Subcutaneous abdominal adipose tissue (tissue), 5 donors: ENCODE results near the gene FZD7.

ENCODE experiments used
- H3K27ac ChIP-seq: one replicate; pipeline ENCODE4 v1.7.0; 2013; ENCODE audit warnings: low read depth, mild to moderate bottlenecking, inconsistent platforms, low read length, moderate library complexity
- H3K27me3 ChIP-seq, 5 donors: one replicate each; pipeline ENCODE4 v1.7.0; 2013; ENCODE audit warnings: low read length in 5 of 5, inconsistent platforms in 1 of 5; ENCODE audit not compliant: control insufficient read depth in 5 of 5, insufficient read depth in 4 of 5
- H3K36me3 ChIP-seq, 5 donors: one replicate each; pipeline ENCODE4 v1.7.0; 2013; ENCODE audit warnings: low read length in 5 of 5; ENCODE audit not compliant: control insufficient read depth in 5 of 5, insufficient read depth in 5 of 5
- H3K4me1 ChIP-seq, 5 donors: one replicate each; pipeline ENCODE4 v1.7.0; 2013; ENCODE audit warnings: low read length in 5 of 5, mild to moderate bottlenecking in 3 of 5, moderate library complexity in 1 of 5; ENCODE audit not compliant: control insufficient read depth in 5 of 5, insufficient read depth in 5 of 5
- H3K4me3 ChIP-seq, 5 donors: one replicate each; pipeline ENCODE4 v1.7.0; 2013; ENCODE audit warnings: low read length in 5 of 5, low read depth in 1 of 5
- H3K9ac ChIP-seq, 5 donors: one replicate each; pipeline ENCODE4 v1.7.0; 2013; ENCODE audit warnings: low read length in 5 of 5, mild to moderate bottlenecking in 4 of 5, moderate library complexity in 3 of 5
- H3K9me3 ChIP-seq, 5 donors: one replicate each; pipeline ENCODE4 v1.7.0; 2013; ENCODE audit warnings: low read length in 5 of 5; ENCODE audit not compliant: control insufficient read depth in 5 of 5
- donor health status: healthy.
- donor health status: healthy.
- donor health status: healthy.
- donor health status: healthy.
- donor health status: healthy.

Gene FZD7

DNA sequence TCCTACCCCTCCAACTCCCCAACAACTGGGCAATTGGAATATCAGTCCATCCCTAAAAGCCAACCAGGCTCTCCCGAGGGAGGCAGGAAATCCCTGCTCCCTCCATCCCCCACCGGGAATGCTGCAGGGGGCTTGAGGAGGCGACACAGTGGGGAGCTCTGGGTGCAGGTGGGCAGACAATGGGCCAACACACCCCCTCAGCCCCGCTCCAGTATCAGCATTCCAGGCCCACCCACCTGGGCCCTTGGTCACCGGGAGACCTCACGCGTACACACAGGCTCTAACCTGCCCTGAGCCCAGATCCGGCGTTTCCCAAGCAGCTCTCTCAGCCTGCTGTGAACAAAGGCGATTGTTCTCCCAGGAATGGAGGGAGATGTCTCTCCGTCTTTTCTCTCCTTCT, 37.6 kb upstream of the FZD7 start:
- H3K9me3 ChIP-seq: no peaks in the 10 kb centered on the region
- H3K27me3 ChIP-seq: peaks cover 0 to 3% (median 3%) of the 10 kb centered on the region in 5 donors
- no peak overlapping the region for H3K9ac ChIP-seq
- H3K27ac ChIP-seq: no peak overlapping the region
- no peak overlapping the region for H3K4me3 ChIP-seq
- no peaks in the 10 kb centered on the region for H3K4me1 ChIP-seq
- H3K36me3 ChIP-seq: no peaks in the 10 kb centered on the region

DNA sequence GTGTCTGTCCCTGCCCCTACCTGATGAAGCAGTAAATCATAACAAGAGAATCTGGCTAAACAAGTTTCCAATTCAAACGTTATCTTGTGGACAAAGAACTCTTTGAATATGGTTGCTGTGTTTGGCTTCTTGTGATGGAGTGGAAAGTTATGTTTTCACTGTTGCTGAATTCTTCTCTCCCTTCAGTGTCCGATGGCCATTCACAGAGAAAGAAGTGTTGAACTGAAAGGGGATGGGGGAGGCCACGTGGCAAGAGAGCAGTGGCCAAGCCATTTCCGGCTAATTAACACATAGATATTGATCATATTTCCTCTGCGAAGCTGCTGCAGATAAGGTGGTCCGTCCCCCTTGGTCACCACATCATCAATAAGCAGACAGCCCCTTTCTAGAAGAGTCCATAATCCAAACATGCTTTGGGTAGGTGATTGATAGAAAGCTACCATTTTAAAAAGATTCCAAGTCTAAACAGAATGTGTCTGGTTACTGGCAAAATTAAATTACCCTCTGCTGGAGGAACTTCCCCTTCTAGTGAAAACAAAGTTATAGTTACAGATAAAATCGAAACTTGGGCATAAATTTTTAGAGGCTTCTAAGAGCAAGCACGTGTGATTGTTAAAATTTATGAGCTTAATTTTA, 36.9 kb upstream of the FZD7 start:
- no peak overlapping the region for H3K4me3 ChIP-seq

DNA sequence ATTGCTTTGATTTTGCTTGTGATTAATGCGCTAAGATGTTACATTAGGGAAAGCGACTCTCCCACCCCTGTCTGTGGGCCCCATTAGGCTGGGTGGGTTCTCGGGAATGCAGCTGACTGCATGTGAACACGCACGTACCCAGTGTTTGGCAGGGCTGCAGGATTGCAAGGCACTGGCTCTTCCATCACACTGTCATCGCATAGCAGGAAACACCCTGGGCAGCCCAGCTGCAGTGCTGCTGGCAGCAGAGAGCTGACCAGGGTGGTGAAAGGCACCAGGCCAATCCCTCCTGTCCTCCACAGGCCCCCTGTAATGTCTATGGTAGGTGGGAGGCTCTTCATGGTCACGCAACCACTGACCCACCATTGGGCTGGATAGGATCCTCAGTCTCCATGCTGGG, 34.4 kb upstream of the FZD7 start:
- H3K27ac ChIP-seq: no peak overlapping the region
- peaks cover 0 to 3% (median 3%) of the 10 kb centered on the region in 5 donors for H3K27me3 ChIP-seq
- H3K4me1 ChIP-seq: no peaks in the 10 kb centered on the region
- no peak overlapping the region for H3K9ac ChIP-seq
- no peaks in the 10 kb centered on the region for H3K36me3 ChIP-seq
- H3K4me3 ChIP-seq: no peak overlapping the region
- H3K9me3 ChIP-seq: no peaks in the 10 kb centered on the region

More for the DNA sequence above, 36.9 kb upstream of the FZD7 start:
- Histone ChIP-seq H3K9ac (no peak overlapping the region), H3K27me3 (peaks cover 0 to 3% (median 3%) of the 10 kb centered on the region in 5 donors), H3K9me3 (no peaks in the 10 kb centered on the region), H3K27ac (no peak overlapping the region), H3K36me3 (no peaks in the 10 kb centered on the region), H3K4me1 (no peaks in the 10 kb centered on the region)

DNA sequence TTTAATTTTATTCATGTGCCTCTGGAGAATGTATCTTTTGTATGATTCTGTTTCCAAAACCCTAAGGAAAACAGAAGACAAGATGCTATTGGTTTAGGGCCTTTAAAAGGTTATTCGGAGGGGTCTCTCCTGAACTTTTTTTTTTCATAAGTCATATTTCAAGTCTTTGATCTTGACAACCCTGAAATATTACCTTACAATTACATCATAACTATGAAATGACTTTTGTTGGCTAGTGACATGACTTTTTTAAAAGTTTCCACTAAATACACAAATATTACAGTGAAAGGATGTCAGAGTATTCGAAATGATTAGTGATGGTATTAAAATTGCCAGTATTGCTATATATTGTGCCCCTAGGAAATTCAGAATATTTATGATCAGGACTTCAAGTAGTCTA, 31.8 kb upstream of the FZD7 start:
- H3K27ac ChIP-seq: no peak overlapping the region
- no peak overlapping the region for H3K4me3 ChIP-seq
- H3K27me3 ChIP-seq: peaks cover 0 to 3% (median 0%) of the 10 kb centered on the region in 5 donors
- H3K9ac ChIP-seq: no peak overlapping the region
- H3K36me3 ChIP-seq: no peaks in the 10 kb centered on the region
- no peaks in the 10 kb centered on the region for H3K9me3 ChIP-seq
- peaks cover 0 to under 1% (median 0%) of the 10 kb centered on the region in 5 donors for H3K4me1 ChIP-seq

DNA sequence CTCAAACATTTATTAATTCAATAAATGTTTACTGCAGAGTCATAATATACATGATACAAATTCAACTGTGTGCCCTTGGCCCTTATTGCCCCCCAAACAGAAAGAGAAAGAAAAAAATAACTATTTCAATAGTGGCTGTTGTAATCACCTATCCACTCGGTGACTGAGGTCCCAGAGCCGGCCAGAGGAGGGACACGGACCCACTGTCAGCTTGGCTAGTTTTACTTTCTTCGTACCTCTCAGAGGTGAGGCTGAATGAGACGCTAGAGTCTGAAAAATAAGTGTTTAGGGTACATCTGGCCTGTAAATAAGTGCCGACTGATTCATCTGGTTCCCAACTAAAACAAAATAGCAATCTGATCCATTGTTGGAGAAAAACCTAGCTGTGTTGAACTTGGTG, 31.3 kb upstream of the FZD7 start:
- Histone ChIP-seq H3K9ac (no peak overlapping the region), H3K9me3 (no peaks in the 10 kb centered on the region), H3K4me3 (no peak overlapping the region), H3K36me3 (no peaks in the 10 kb centered on the region), H3K4me1 (peaks cover 0 to 6% (median 5%) of the 10 kb centered on the region in 5 donors), H3K27me3 (peaks cover 0 to 3% (median 0%) of the 10 kb centered on the region in 5 donors), H3K27ac (no peak overlapping the region)

DNA sequence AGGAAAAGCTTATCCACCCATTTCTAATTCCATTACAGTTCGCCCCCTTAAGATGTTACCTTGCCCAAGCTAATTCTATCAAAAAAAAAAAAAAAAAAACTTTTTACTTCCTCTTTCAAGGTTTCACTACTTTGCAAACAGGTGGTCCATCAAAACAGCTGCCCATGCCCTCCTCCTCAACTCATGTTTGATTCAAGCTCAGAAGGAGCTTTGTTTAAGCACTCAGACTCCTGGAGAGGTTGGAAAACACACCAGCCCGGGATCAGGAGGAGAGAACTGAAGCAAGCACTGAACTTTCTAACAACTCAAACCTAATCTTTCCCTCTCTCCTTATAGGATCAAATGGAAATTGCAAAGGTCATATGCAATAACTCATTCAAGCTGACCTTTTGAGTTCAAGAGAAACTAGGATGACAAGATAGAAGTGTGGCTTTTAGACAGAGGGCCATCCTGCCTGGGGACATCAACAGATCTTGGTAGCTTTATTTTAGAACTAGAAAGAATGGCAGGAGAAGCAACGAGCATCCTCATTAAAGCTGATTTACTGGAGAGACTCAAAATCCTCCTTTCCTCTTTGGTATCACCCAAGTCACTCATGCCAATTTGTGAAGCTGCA, 28.3 kb upstream of the FZD7 start:
- Histone ChIP-seq H3K9ac (no peak overlapping the region), H3K36me3 (no peaks in the 10 kb centered on the region), H3K9me3 (no peaks in the 10 kb centered on the region), H3K27ac (no peak overlapping the region), H3K4me3 (no peak overlapping the region), H3K27me3 (peaks cover 0 to 2% (median 0%) of the 10 kb centered on the region in 5 donors), H3K4me1 (peaks cover 0 to 16% (median 11%) of the 10 kb centered on the region in 5 donors)

DNA sequence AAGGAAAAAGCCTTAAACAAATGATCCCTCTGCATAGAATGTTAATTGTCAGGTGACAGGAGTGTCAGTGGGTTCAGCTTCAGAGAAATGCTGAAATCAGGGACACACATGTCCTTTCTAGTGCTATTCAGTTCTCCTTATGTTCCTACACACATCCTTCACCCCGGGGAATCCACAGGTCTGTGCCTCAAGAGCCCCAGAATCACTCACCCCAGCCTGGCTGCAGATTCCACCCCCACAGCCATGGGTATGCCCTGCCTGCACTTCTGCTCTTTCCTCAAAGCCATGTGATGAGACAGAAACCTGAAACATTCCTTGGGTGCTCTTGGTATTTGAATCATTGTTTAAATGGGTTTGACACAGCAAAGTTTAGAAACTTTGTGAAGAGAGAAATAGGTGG, 27.4 kb upstream of the FZD7 start:
- no peaks in the 10 kb centered on the region for H3K9me3 ChIP-seq
- H3K27me3 ChIP-seq: peaks cover 0 to 6% (median 4%) of the 10 kb centered on the region in 5 donors
- no peak overlapping the region for H3K9ac ChIP-seq
- H3K4me1 ChIP-seq: peaks cover 0 to 16% (median 11%) of the 10 kb centered on the region in 5 donors
- no peak overlapping the region for H3K27ac ChIP-seq
- no peak overlapping the region for H3K4me3 ChIP-seq
- H3K36me3 ChIP-seq: no peaks in the 10 kb centered on the region

DNA sequence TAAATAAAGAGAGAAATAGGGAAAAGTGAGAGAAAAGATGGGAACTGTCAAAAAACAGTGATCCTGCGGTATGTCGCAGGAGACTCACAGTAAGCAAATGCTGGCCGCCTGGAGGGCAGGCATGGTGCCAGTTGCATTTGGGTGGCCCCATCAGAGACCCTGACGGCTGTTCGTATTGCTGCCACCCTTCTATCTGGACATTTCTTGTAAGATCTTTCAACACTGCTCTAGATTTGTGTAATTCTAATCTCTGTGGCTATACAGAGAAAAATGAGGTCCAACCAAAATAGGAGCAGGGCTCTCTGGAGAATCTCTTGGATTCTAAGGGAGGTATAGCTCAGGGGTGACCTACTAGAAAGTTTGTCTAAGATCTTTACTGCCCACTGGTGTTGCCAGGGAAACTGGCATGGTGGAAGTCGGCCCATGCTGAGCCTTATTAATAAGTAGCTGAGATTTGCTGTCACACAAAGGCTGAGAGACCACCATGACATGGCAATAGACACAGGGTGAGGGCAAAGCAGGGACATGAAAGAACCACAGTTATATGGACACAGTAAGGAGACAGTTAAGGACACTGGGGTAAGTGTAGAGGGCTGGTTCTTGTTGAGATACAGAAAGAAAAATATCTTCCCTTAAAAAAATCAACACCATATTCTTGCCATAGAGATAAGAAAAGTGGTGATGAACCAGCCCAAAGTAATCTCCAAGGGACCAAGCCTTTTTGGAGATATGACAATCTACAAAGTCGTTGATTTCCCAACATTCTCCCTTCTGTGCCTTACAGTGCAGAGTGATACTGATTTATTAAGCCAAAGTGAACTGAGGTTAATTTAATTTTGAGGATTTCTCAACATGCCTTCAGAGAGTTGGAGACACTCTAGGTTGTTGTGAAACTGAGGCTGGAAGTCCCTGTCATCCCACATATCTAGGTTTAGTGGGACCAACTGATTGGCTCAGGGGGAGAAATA, 26.4 kb upstream of the FZD7 start:
- H3K27me3 ChIP-seq: peaks cover 0 to 6% (median 4%) of the 10 kb centered on the region in 5 donors
- no peak overlapping the region for H3K9ac ChIP-seq
- H3K27ac ChIP-seq: no peak overlapping the region
- no peak overlapping the region for H3K4me3 ChIP-seq
- peaks cover 0 to 16% (median 11%) of the 10 kb centered on the region in 5 donors for H3K4me1 ChIP-seq
- H3K9me3 ChIP-seq: no peaks in the 10 kb centered on the region
- no peaks in the 10 kb centered on the region for H3K36me3 ChIP-seq

DNA sequence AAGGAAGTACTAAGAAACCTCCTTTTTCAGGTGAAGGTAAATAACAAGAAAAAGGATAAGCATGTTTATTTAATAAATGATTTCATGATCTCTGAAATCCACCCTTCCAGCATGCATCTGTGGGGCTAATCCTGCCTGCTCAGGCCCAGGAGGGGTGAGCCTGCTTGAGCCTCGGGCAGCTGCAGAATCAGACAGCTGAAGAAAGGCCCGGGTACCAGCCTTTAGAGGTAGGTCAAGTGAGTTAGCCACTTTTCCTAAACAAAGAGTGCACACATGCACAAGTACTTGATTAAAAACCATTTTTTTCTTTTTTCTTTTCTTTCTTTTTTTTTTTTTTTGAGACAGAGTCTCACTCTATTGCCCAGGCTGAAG, 25.7 kb upstream of the FZD7 start:
- Histone ChIP-seq H3K4me1 (peaks cover 0 to 16% (median 11%) of the 10 kb centered on the region in 5 donors), H3K27me3 (peaks cover 0 to 6% (median 4%) of the 10 kb centered on the region in 5 donors), H3K27ac (no peak overlapping the region), H3K4me3 (no peak overlapping the region), H3K9ac (no peak overlapping the region), H3K9me3 (no peaks in the 10 kb centered on the region), H3K36me3 (no peaks in the 10 kb centered on the region)
